Measurements from ENCODE around the gene RAB3GAP2.

RAB3GAP2 gene

DNA sequence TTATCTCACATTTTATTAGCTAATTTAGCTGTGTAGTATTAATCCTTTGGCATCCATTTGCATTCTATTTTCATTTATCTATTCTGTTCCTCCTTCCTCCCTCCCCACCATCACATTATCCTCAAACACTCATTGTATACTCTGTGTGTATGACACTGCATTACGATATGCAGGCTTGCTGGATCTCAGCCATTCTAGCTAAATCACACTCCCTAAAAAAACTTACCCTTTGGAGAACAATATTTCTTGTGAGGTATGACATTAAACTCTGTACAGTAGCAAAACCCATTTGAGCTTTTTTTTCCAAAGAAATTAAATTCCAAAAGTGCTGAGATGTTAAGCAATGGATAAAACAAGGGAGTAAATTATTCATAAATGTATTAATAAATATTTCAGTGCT is 11.4 kb upstream of the RAB3GAP2 start:
- Histone ChIP-seq H3K79me2 (ENCODE audit: insufficient read depth, low read length) (no peaks in the 10 kb centered on the region), H3K36me3 (ENCODE audit: insufficient read depth, low read length) (no peaks in the 10 kb centered on the region), H3K9me2 (replicated peaks; ENCODE audit: low read depth, low read length) (no peaks in the 10 kb centered on the region), H2AFZ (ENCODE audit: low read length) (no peak overlapping the region), H3F3A (ENCODE audit: low read depth) (no peaks in the 10 kb centered on the region), H3K9ac (ENCODE audit: low read depth, low read length, poor library complexity, severe bottlenecking) (no peak overlapping the region), H3K9me3 (ENCODE audit: insufficient read depth, low read depth, low read length) (no peaks in the 10 kb centered on the region), H3K4me2 (ENCODE audit: low read depth, low read length, poor library complexity, severe bottlenecking) (no peak overlapping the region), H3K4me3 (ENCODE audit: low read length, poor library complexity, severe bottlenecking) (no peak overlapping the region), H3K27me3 (ENCODE audit: insufficient read depth, low read length, poor library complexity, severe bottlenecking) (no peaks in the 10 kb centered on the region), H3K4me1 (ENCODE audit: insufficient read depth, low read length, poor library complexity, severe bottlenecking) (no peaks in the 10 kb centered on the region), H4K20me1 (ENCODE audit: insufficient read depth, low read length, poor library complexity, severe bottlenecking) (no peaks in the 10 kb centered on the region)
- no peak for TF ChIP-seq EZH2phosphoT487 (IDR thresholded peaks at IDR 0.05; ENCODE audit: borderline replicate concordance)
- TF ChIP-seq, protein P1, sequence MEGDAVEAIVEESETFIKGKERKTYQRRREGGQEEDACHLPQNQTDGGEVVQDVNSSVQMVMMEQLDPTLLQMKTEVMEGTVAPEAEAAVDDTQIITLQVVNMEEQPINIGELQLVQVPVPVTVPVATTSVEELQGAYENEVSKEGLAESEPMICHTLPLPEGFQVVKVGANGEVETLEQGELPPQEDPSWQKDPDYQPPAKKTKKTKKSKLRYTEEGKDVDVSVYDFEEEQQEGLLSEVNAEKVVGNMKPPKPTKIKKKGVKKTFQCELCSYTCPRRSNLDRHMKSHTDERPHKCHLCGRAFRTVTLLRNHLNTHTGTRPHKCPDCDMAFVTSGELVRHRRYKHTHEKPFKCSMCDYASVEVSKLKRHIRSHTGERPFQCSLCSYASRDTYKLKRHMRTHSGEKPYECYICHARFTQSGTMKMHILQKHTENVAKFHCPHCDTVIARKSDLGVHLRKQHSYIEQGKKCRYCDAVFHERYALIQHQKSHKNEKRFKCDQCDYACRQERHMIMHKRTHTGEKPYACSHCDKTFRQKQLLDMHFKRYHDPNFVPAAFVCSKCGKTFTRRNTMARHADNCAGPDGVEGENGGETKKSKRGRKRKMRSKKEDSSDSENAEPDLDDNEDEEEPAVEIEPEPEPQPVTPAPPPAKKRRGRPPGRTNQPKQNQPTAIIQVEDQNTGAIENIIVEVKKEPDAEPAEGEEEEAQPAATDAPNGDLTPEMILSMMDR (conservative IDR thresholded peaks at IDR 0.05; ENCODE audit: low read length) = no peak

DNA sequence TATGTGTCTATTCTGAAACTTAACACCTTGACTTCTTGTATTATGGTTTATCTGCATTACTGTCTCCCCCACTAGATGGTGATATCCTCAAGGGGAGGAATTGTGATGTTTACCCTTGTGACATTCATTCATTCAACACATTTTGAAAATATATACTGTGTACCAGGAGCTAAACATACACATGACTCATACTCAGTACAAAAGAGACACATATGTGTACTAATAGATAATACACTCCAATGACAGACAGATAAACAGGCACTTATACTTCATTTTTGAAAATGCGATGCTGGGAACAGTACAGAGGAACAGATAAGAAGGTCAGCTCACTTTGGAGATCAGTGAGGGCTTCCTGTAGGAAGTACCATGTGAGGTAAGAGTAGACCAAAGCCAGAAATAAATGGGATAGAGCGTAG is 8.9 kb upstream of the RAB3GAP2 start:
- Histone ChIP-seq H3K4me1 (ENCODE audit: insufficient read depth, low read length, poor library complexity, severe bottlenecking) (no peaks in the 10 kb centered on the region), H3F3A (ENCODE audit: low read depth) (no peaks in the 10 kb centered on the region), H3K79me2 (ENCODE audit: insufficient read depth, low read length) (no peaks in the 10 kb centered on the region), H3K4me3 (ENCODE audit: low read length, poor library complexity, severe bottlenecking) (no peak overlapping the region), H3K36me3 (ENCODE audit: insufficient read depth, low read length) (no peaks in the 10 kb centered on the region), H3K9ac (ENCODE audit: low read depth, low read length, poor library complexity, severe bottlenecking) (no peak overlapping the region), H2AFZ (ENCODE audit: low read length) (no peak overlapping the region), H3K9me2 (replicated peaks; ENCODE audit: low read depth, low read length) (no peaks in the 10 kb centered on the region), H3K4me2 (ENCODE audit: low read depth, low read length, poor library complexity, severe bottlenecking) (no peak overlapping the region), H3K27me3 (ENCODE audit: insufficient read depth, low read length, poor library complexity, severe bottlenecking) (peaks cover 5% of the 10 kb centered on the region), H4K20me1 (ENCODE audit: insufficient read depth, low read length, poor library complexity, severe bottlenecking) (no peaks in the 10 kb centered on the region), H3K9me3 (ENCODE audit: insufficient read depth, low read depth, low read length) (no peaks in the 10 kb centered on the region)
- TF ChIP-seq, protein P1 (conservative IDR thresholded peaks at IDR 0.05; ENCODE audit: low read length) = peak; percentile 69
- TF ChIP-seq EZH2phosphoT487 (IDR thresholded peaks at IDR 0.05; ENCODE audit: borderline replicate concordance) = no peak

GRCh38 chr1:220280249-220280648 is 8.0 kb upstream of the RAB3GAP2 start:
- H4K20me1 ChIP-seq (ENCODE audit: insufficient read depth, low read length, poor library complexity, severe bottlenecking) = no peaks in the 10 kb centered on the region
- H3F3A ChIP-seq (ENCODE audit: low read depth) = no peaks in the 10 kb centered on the region
- H3K9me3 ChIP-seq (ENCODE audit: insufficient read depth, low read depth, low read length) = no peaks in the 10 kb centered on the region
- no peak overlapping the region for H3K9ac ChIP-seq (ENCODE audit: low read depth, low read length, poor library complexity, severe bottlenecking)
- H3K36me3 ChIP-seq (ENCODE audit: insufficient read depth, low read length) = no peaks in the 10 kb centered on the region
- H3K79me2 ChIP-seq (ENCODE audit: insufficient read depth, low read length) = no peaks in the 10 kb centered on the region
- TF ChIP-seq, protein P1 (conservative IDR thresholded peaks at IDR 0.05; ENCODE audit: low read length) = no peak
- no peak for TF ChIP-seq EZH2phosphoT487 (IDR thresholded peaks at IDR 0.05; ENCODE audit: borderline replicate concordance)
- peaks cover 9% of the 10 kb centered on the region for H3K27me3 ChIP-seq (ENCODE audit: insufficient read depth, low read length, poor library complexity, severe bottlenecking)
- no peaks in the 10 kb centered on the region for H3K9me2 ChIP-seq (replicated peaks; ENCODE audit: low read depth, low read length)
- no peak overlapping the region for H3K4me2 ChIP-seq (ENCODE audit: low read depth, low read length, poor library complexity, severe bottlenecking)
- no peak overlapping the region for H2AFZ ChIP-seq (ENCODE audit: low read length)
- H3K4me3 ChIP-seq (ENCODE audit: low read length, poor library complexity, severe bottlenecking) = no peak overlapping the region
- no peaks in the 10 kb centered on the region for H3K4me1 ChIP-seq (ENCODE audit: insufficient read depth, low read length, poor library complexity, severe bottlenecking)
